ENCODE data around the gene PCYT1A.
"Not testable (repeated sequence)": the region's sequence is repeated elsewhere in the genome, so short reads cannot be mapped to it uniquely, and the experiment has no call there.

PCYT1A gene

GRCh38 chr3:196210673-196211556, 76.6 kb downstream of the PCYT1A start, which contains the start of gene ZDHHC19:
TSS of gene ZDHHC19 (minus strand) at chr3:196211400. CDS start at chr3:196211315, 85 bp downstream.
- no peak for DNase-seq

GRCh38 chr3:196209944-196210672, 77.4 kb downstream of the PCYT1A start:
- DNase-seq, result not testable (repeated sequence)

GRCh38 chr3:196208942-196209695, 78.4 kb downstream of the PCYT1A start:
- DNase-seq, result no peak

- DNase-seq, result peak; percentile 88
Observed at GRCh38 chr3:196207833-196208607, 79.5 kb downstream of the PCYT1A start.

- DNase-seq, result no peak
Observed at GRCh38 chr3:196207159-196207832, 80.2 kb downstream of the PCYT1A start.

- DNase-seq, result not testable (repeated sequence)
Observed at GRCh38 chr3:196205442-196206205, 81.9 kb downstream of the PCYT1A start.

- DNase-seq, result no peak
Observed at GRCh38 chr3:196203846-196204245, 83.7 kb downstream of the PCYT1A start.

- peak; percentile 22 for DNase-seq
Observed at GRCh38 chr3:196202516-196202970, 85.0 kb downstream of the PCYT1A start.

GRCh38 chr3:196198771-196199753, 88.5 kb downstream of the PCYT1A start:
- peak; percentile 15 for DNase-seq

GRCh38 chr3:196198081-196198675, 89.3 kb downstream of the PCYT1A start:
- no peak for DNase-seq

- no peak for DNase-seq
Observed at GRCh38 chr3:196197524-196197923, 90.0 kb downstream of the PCYT1A start.

- DNase-seq, result no peak
Observed at GRCh38 chr3:196195664-196196265, 91.8 kb downstream of the PCYT1A start.

GRCh38 chr3:196194542-196194915, 93.0 kb downstream of the PCYT1A start:
- no peak for DNase-seq

- no peak for DNase-seq
Observed at GRCh38 chr3:196193736-196194541, 93.6 kb downstream of the PCYT1A start.

- no peak for DNase-seq
Observed at GRCh38 chr3:196193133-196193735, 94.3 kb downstream of the PCYT1A start.

GRCh38 chr3:196192524-196193051, 94.9 kb downstream of the PCYT1A start:
- DNase-seq, result no peak

GRCh38 chr3:196192036-196192523, 95.4 kb downstream of the PCYT1A start:
- no peak for DNase-seq
